ENCODE measurements around the gene HACD2. TPM values are rescaled to one million over a fixed set of nuclear protein-coding genes. Genes with fewer than 3 reads are reported as not detected.

The HACD2 gene
- total RNA-seq, 2 experiments from 2014 or later: 12.1 to 13.3 TPM

- Mint-ChIP-seq H3K4me1 (ENCODE audit: low read depth) (peaks cover 9% of the 10 kb centered on the region), H3K36me3 (ENCODE audit: low read depth) (no peaks in the 10 kb centered on the region), H3K27me3 (peaks cover 74% of the 10 kb centered on the region), H3K9me3 (no peaks in the 10 kb centered on the region), H3K4me3 (peak overlapping the region; percentile 86), H3K27ac (no peak overlapping the region)
- peaks cover 37 to 56% of the 10 kb centered on the region in 2 experiments for H3K27me3 ChIP-seq (ENCODE audit: control insufficient read depth in 1 of 2, insufficient read depth in 2 of 2, low read length in 2 of 2)
- intact Hi-C loops (cut with DNase I, micrococcal nuclease): no loop called here
- H3K4me1 ChIP-seq (ENCODE audit: insufficient read depth, low read length): peaks cover 12% of the 10 kb centered on the region
- TF ChIP-seq CTCF (IDR thresholded peaks at IDR 0.05): no peak
- CTCF ChIA-PET: no interaction called here
- no peaks in the 10 kb centered on the region for H3K36me3 ChIP-seq (ENCODE audit: insufficient read depth, low read length)
- no peak for DNase-seq
- peaks cover 0 to 9% of the 10 kb centered on the region in 2 experiments for H3K9me3 ChIP-seq (ENCODE audit: control insufficient read depth in 1 of 2, insufficient read depth in 1 of 2, low read length in 2 of 2)
- POLR2A ChIA-PET: no interaction called here
- H3K4me3 ChIP-seq (ENCODE audit: low read length): no peak overlapping the region
- no peak for ATAC-seq (ENCODE audit: poor library complexity)
- no peak overlapping the region for H3K27ac ChIP-seq (ENCODE audit: low read depth in 1 of 2, low read length in 2 of 2)
These were observed 138.2 kb downstream of the HACD2 start for GRCh38 chr3:123446610-123447109.

- Mint-ChIP-seq H3K27ac (no peak overlapping the region), H3K27me3 (peaks cover 74% of the 10 kb centered on the region), H3K36me3 (ENCODE audit: low read depth) (no peaks in the 10 kb centered on the region), H3K9me3 (no peaks in the 10 kb centered on the region), H3K4me3 (peak overlapping the region; percentile 63), H3K4me1 (ENCODE audit: low read depth) (peaks cover 9% of the 10 kb centered on the region)
- CTCF ChIA-PET: no interaction called here
- intact Hi-C loops (cut with DNase I, micrococcal nuclease): no loop called here
- Histone ChIP-seq H3K4me3 (ENCODE audit: low read length) (no peak overlapping the region), H3K27me3 (ENCODE audit: control insufficient read depth in 1 of 2, insufficient read depth in 2 of 2, low read length in 2 of 2) (peaks cover 37 to 52% of the 10 kb centered on the region in 2 experiments), H3K9me3 (ENCODE audit: control insufficient read depth in 1 of 2, insufficient read depth in 1 of 2, low read length in 2 of 2) (peaks cover 0 to 9% of the 10 kb centered on the region in 2 experiments), H3K4me1 (ENCODE audit: insufficient read depth, low read length) (peaks cover 12% of the 10 kb centered on the region), H3K36me3 (ENCODE audit: insufficient read depth, low read length) (no peaks in the 10 kb centered on the region), H3K27ac (ENCODE audit: low read depth in 1 of 2, low read length in 2 of 2) (no peak overlapping the region)
- POLR2A ChIA-PET: no interaction called here
- DNase-seq: no peak
- no peak for TF ChIP-seq CTCF (IDR thresholded peaks at IDR 0.05)
- no peak for ATAC-seq (ENCODE audit: poor library complexity)
These were observed 138.6 kb downstream of the HACD2 start for GRCh38 chr3:123446210-123446609.

- ChIA-PET POLR2A (no interaction called here), CTCF (no interaction called here)
- H3K27me3 Mint-ChIP-seq: peaks cover 74% of the 10 kb centered on the region
- H3K4me3 ChIP-seq (ENCODE audit: low read length): no peak overlapping the region
- no peaks in the 10 kb centered on the region for H3K36me3 ChIP-seq (ENCODE audit: insufficient read depth, low read length)
- peaks cover 0 to 9% of the 10 kb centered on the region in 2 experiments for H3K9me3 ChIP-seq (ENCODE audit: control insufficient read depth in 1 of 2, insufficient read depth in 1 of 2, low read length in 2 of 2)
- no peak for ATAC-seq (ENCODE audit: poor library complexity)
- H3K36me3 Mint-ChIP-seq (ENCODE audit: low read depth): no peaks in the 10 kb centered on the region
- H3K4me1 Mint-ChIP-seq (ENCODE audit: low read depth): peaks cover 9% of the 10 kb centered on the region
- no peak overlapping the region for H3K27ac Mint-ChIP-seq
- TF ChIP-seq CTCF (IDR thresholded peaks at IDR 0.05): no peak
- H3K4me1 ChIP-seq (ENCODE audit: insufficient read depth, low read length): peaks cover 12% of the 10 kb centered on the region
- H3K27ac ChIP-seq (ENCODE audit: low read depth in 1 of 2, low read length in 2 of 2): no peak overlapping the region
- peak overlapping the region; percentile 13 for H3K4me3 Mint-ChIP-seq
- DNase-seq: no peak
- no peaks in the 10 kb centered on the region for H3K9me3 Mint-ChIP-seq
- H3K27me3 ChIP-seq (ENCODE audit: control insufficient read depth in 1 of 2, insufficient read depth in 2 of 2, low read length in 2 of 2): peaks cover 32 to 47% of the 10 kb centered on the region in 2 experiments
- intact Hi-C loops (cut with DNase I, micrococcal nuclease): no loop called here
These were observed 139.2 kb downstream of the HACD2 start for GRCh38 chr3:123445702-123446101.

Data from CD4-positive, alpha-beta T cell (primary cell).